OCI-LY7 (cell line): ENCODE results near the gene PCYOX1L. TPM values are rescaled to one million over a fixed set of nuclear protein-coding genes. Genes with fewer than 3 reads are reported as not detected.

Experiments used
- BruUV-seq: library from RNA; stranded (reverse); fragments of 400-500 nt; replicated peaks from 2 replicates; lab custom pipeline; 2021; lab: Mats Ljungman, UMichigan
- CTCF ChIA-PET: fragments of 300-600 bp; sonication (Branson Sonifier 250); formaldehyde crosslinking; loops from one replicate; lab custom pipeline; 2022; ENCODE audit warnings: antibody characterized with exemption; ENCODE audit not compliant: unreplicated experiment; lab: Charles Lee
- POLR2A ChIA-PET: fragments of 300-600 bp; sonication (Branson Sonifier 250); formaldehyde crosslinking; loops from one replicate; lab custom pipeline; 2022; ENCODE audit warnings: antibody characterized with exemption; lab: Charles Lee
- DNase-seq: peaks from one replicate; pipeline ENCODE4 v3.0.0-alpha.2; 2015; ENCODE audit warnings: low spot score
- H2AFZ ChIP-seq: fragments of 200-600 bp; sonication (generic), shearing (Covaris generic); 2 replicates; pipeline ENCODE4 v1.6.1; 2014; ENCODE audit warnings: mild to moderate bottlenecking, antibody characterized with exemption, low read length, moderate library complexity
- H3K27ac ChIP-seq: fragments of 200-600 bp; sonication (generic); 2 replicates; pipeline ENCODE4 v1.5.1; 2014; ENCODE audit warnings: mixed run types, low read depth, mild to moderate bottlenecking, moderate library complexity, low read length, inconsistent platforms; ENCODE audit not compliant: poor library complexity, severe bottlenecking
- H3K36me3 ChIP-seq: fragments of 200-600 bp; sonication (generic); 2 replicates; pipeline ENCODE4 v1.6.1; 2014; ENCODE audit warnings: mild to moderate bottlenecking, antibody characterized with exemption, low read length, moderate library complexity, mixed read lengths; ENCODE audit not compliant: insufficient read depth
- H3K4me1 ChIP-seq: fragments of 200-600 bp; sonication (generic); 2 replicates; pipeline ENCODE4 v1.5.1; 2014; ENCODE audit warnings: mild to moderate bottlenecking, low read length; ENCODE audit not compliant: insufficient read depth, poor library complexity, severe bottlenecking
- H3K4me2 ChIP-seq: fragments of 200-600 bp; sonication (generic); 2 replicates; pipeline ENCODE4 v1.6.1; 2014; ENCODE audit warnings: mild to moderate bottlenecking, low read length
- H3K4me3 ChIP-seq: fragments of 200-600 bp; sonication (generic); 2 replicates; pipeline ENCODE4 v1.5.1; 2014; ENCODE audit warnings: mild to moderate bottlenecking, low read depth, low read length; ENCODE audit not compliant: poor library complexity, severe bottlenecking
- H3K79me2 ChIP-seq: fragments of 200-600 bp; sonication (generic); 2 replicates; pipeline ENCODE4 v1.6.1; 2016; ENCODE audit warnings: low read depth, mild to moderate bottlenecking, low read length, moderate library complexity, mixed read lengths; ENCODE audit not compliant: insufficient read depth
- H3K9me2 ChIP-seq: fragments of 200-600 bp; sonication (generic); 2 replicates; pipeline ENCODE4 v1.6.1; 2016; ENCODE audit warnings: mild to moderate bottlenecking, low read length, mixed read lengths; ENCODE audit not compliant: insufficient read depth
- H3K9me3 ChIP-seq: fragments of 200-600 bp; sonication (generic); 2 replicates; pipeline ENCODE4 v1.6.1; 2014; ENCODE audit warnings: mild to moderate bottlenecking, mixed run types, low read length, mixed read lengths
- H4K20me1 ChIP-seq: fragments of 200-600 bp; sonication (generic); 2 replicates; pipeline ENCODE4 v1.6.1; 2014; ENCODE audit warnings: mild to moderate bottlenecking, antibody characterized with exemption, low read length, moderate library complexity, mixed read lengths; ENCODE audit not compliant: insufficient read depth
- CTCF ChIP-seq: fragments of 200-600 bp; sonication (generic); conservative IDR thresholded peaks from 2 replicates; pipeline ENCODE4 v1.5.1; 2014; ENCODE audit warnings: mild to moderate bottlenecking, antibody characterized with exemption, low read length, moderate library complexity, mixed read lengths
- EZH2phosphoT487 ChIP-seq: fragments of 200-600 bp; sonication (generic); IDR thresholded peaks from 2 replicates; pipeline ENCODE4 v1.6.1; 2018; ENCODE audit warnings: low read depth, borderline replicate concordance, mild to moderate bottlenecking, mixed run types, antibody characterized with exemption, low read length, moderate library complexity, mixed read lengths
- intact Hi-C: fragments of 100-400 bp; cut with micrococcal nuclease; formaldehyde crosslinking; loops from one replicate; pipeline ENCODE4 v1.10.0; 2022; ENCODE audit not compliant: unreplicated experiment
- total RNA-seq, 2 experiments: library from RNA; depleted of rRNA in 1 of 2; stranded (reverse); fragments of >200 nt in 1 of 2; shearing (Covaris generic) in 1 of 2; gene quantifications; 2 replicates each; pipeline ENCODE4 v1.2.3, GENCODE V29; 2014 to 2022

The PCYOX1L gene
- total RNA-seq, 2 experiments from 2014 or later, result 22.5 to 33.3 TPM

DNA sequence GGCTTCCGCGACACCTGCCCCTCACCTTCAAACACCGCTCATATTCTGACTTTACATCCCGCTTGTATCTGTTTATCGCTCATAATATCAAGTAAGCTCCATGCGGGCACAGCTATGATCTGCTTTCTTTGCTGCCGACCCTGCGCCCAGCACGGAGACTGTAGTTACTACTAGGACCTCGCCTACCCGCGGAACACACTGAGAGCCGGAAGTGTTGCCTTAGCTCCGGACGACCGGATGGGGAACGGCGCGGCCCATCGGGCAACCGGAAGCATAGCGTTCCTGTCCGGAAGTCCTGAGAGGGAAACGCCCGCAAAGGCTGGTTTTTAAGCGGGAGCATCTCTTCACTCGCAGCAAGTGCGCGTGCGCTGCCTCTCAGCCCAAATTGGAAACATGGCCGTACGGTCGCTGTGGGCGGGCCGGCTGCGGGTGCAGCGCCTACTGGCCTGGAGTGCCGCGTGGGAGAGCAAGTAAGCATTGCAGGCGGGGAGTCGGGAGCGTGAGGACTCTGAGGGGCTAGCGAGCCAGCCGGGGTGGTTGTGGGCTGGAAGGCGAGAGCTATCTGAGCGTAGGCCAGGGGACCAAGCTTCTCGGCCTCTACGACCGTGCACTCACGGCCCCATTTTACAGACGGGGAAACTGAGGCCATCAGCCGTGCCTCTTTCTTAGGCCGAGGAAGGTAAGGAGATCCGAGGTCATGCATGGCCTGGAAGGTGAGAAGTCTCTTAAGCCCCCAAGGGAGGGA, 12.5 kb upstream of the PCYOX1L start, which contains the start of gene GRPEL2:
GRPEL2 (plus strand) TSS at position 353 of the 745 bp plus-strand sequence; CDS start at position 394, 41 bp downstream.
- CTCF ChIA-PET, result interaction anchor here (0.6 to 0.7 kb wide), 3 partner anchors 12 to 273 kb away, joined by 3 read pairs; no protein-coding TSS in a partner anchor
- peak; percentile 98 for DNase-seq
- intact Hi-C loops, result loop anchor here (1.0 to 10.0 kb wide), 4 partner anchors 13 to 655 kb away; partner anchors contain the start of genes CSNK1A1, HMGXB3, PCYOX1L and TIGD6

DNA sequence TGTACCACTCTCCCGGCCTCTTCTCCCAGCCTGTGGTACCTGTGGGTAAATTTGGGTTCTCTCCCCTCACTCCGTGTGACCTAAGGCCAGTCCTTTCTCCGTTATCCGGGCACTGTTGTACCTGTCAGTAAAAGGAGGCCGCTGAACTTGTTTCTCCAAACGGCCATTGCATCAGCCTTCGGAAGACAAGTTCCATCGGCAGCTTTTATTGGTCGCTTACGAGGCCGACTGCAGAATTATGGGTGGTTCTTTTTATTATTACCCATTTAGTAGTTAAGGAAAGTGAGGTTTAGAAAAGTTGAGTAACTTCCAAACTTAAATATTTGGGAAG, 12.0 kb upstream of the PCYOX1L start:
- Histone ChIP-seq H3K4me2 (peak overlapping the region; percentile 97), H3K9me3 (no peaks in the 10 kb centered on the region), H3K4me3 (peak overlapping the region; percentile 88), H3K9me2 (no peaks in the 10 kb centered on the region), H3K36me3 (peaks cover 44% of the 10 kb centered on the region), H3K27ac (peak overlapping the region; percentile 78), H2AFZ (peak overlapping the region; percentile 74; the same call in 1 of the 2 replicates), H4K20me1 (peaks cover 6% of the 10 kb centered on the region; the same call in 1 of the 2 replicates), H3K4me1 (peaks cover 29% of the 10 kb centered on the region), H3K79me2 (peaks cover 42% of the 10 kb centered on the region)
- intact Hi-C loops, result loop anchor here (1.0 to 10.0 kb wide), 4 partner anchors 12 to 655 kb away; partner anchors contain the start of genes CSNK1A1, HMGXB3, PCYOX1L and TIGD6
- no peak for TF ChIP-seq CTCF
- no peak for TF ChIP-seq EZH2phosphoT487
- POLR2A ChIA-PET, result interaction anchor here (0.7 to 11.2 kb wide), 11 partner anchors 10 to 654 kb away, joined by 3 to 183 read pairs (median 4); partner anchors contain the start of genes CSNK1A1 and PCYOX1L
- BruUV-seq, result no TSS peak
- CTCF ChIA-PET, result interaction anchor here (0.6 kb wide), 1 partner anchor 13 kb away, joined by 3 read pairs; no protein-coding TSS in a partner anchor
- DNase-seq, result peak; percentile 57

More for the DNA sequence above, 12.5 kb upstream of the PCYOX1L start, which contains the start of gene GRPEL2:
- Histone ChIP-seq H4K20me1 (peaks cover 6% of the 10 kb centered on the region; the same call in 1 of the 2 replicates), H3K4me1 (peaks cover 29% of the 10 kb centered on the region), H3K79me2 (peaks cover 36% of the 10 kb centered on the region), H3K9me3 (no peaks in the 10 kb centered on the region), H3K4me2 (peak within 1 kb of the TSS; percentile 97), H2AFZ (peak within 1 kb of the TSS; percentile 74), H3K36me3 (peaks cover 39% of the 10 kb centered on the region), H3K9me2 (no peaks in the 10 kb centered on the region), H3K4me3 (peak within 1 kb of the TSS; percentile 88), H3K27ac (peak within 1 kb of the TSS; percentile 78)
- BruUV-seq, result no TSS peak
- TF ChIP-seq EZH2phosphoT487, result no peak
- POLR2A ChIA-PET, result interaction anchor here (1.1 to 11.2 kb wide), 10 partner anchors 9 to 654 kb away, joined by 3 to 183 read pairs (median 6); partner anchors contain the start of genes CSNK1A1 and PCYOX1L

DNA sequence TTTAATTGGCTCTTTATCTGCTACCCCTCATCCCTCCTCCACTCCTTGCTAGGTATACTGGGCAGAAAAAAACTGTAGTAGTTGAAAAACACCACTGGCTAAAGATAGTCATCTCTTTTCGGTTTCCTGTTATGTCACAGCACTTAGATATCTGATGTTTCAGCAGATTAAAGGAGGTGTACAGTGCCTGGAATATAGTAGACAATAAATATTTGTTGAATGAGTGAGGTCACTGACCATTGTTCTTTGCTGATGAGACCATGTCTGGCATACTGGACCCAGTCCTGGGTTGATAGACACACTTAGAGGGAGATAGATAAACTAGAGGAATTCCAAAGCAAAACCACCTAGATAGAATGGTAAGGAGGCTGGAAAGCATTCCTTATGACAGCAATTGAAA, 9.3 kb upstream of the PCYOX1L start:
- Histone ChIP-seq H3K4me2 (peak overlapping the region; percentile 97), H3K79me2 (peaks cover 63% of the 10 kb centered on the region), H3K4me3 (peak overlapping the region; percentile 88), H3K36me3 (peaks cover 71% of the 10 kb centered on the region), H3K9me3 (no peaks in the 10 kb centered on the region), H2AFZ (no peak overlapping the region), H3K27ac (no peak overlapping the region), H3K9me2 (no peaks in the 10 kb centered on the region), H4K20me1 (peaks cover 18% of the 10 kb centered on the region; the same call in 1 of the 2 replicates), H3K4me1 (peaks cover 43% of the 10 kb centered on the region)
- no peak for TF ChIP-seq CTCF
- no peak for TF ChIP-seq EZH2phosphoT487
- intact Hi-C loops, result loop anchor here (5.0 to 10.0 kb wide), 2 partner anchors 204 to 514 kb away; partner anchors contain the start of gene CSNK1A1
- POLR2A ChIA-PET, result interaction anchor here (11.2 kb wide), 1 partner anchor 9 kb away, joined by 183 read pairs; the partner anchor contains the start of gene PCYOX1L
- no peak for DNase-seq
- no TSS peak for BruUV-seq
- CTCF ChIA-PET, result no interaction called here
